GM12891 (cell line): ENCODE data around the gene LRP1.

Experiments used
- PAX5 ChIP-seq: IDR thresholded peaks from 2 replicates; pipeline ENCODE4 v1.6.1; 2011; ENCODE audit warnings: low read length, moderate library complexity, mild to moderate bottlenecking; ENCODE audit not compliant: insufficient read depth, severe bottlenecking
- POLR2A ChIP-seq: IDR thresholded peaks from 2 replicates; pipeline ENCODE4 v1.6.1; 2011; ENCODE audit warnings: low read depth, low read length, control low read depth
- POLR2AphosphoS5 ChIP-seq: IDR thresholded peaks from 2 replicates; pipeline ENCODE4 v1.6.1; 2011; ENCODE audit warnings: low read depth, low read length, control low read depth
- POU2F2 ChIP-seq: IDR thresholded peaks from 2 replicates; pipeline ENCODE4 v1.6.1; 2011; ENCODE audit warnings: low read depth, mild to moderate bottlenecking, control low read depth, low read length, moderate library complexity
- SPI1 ChIP-seq: IDR thresholded peaks from 2 replicates; pipeline ENCODE4 v1.6.1; 2011; ENCODE audit warnings: low read depth, low read length, control low read depth
- TAF1 ChIP-seq: IDR thresholded peaks from 2 replicates; pipeline ENCODE4 v1.6.1; 2011; ENCODE audit warnings: low read depth, low read length, control low read depth

DNA sequence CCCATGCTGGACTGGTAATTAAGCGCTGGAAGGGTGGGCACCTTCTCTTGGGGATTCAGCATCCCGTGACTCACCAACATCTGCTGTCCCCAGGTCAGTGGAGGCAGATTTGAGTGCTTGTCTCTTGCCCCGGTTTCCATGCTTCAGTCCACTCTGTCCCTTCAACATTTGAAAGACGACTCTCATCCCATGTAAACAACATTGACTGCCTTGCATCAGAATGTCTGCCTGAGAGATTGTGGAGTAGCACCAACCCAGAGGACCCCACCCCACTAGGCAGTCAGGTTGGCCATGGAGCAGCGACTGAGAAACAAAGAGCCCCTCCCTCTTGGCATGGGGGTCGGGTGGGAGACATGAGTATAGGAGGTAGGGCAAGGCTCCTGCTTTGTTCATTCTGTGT, 127.6 kb downstream of the LRP1 start:
- TF ChIP-seq POLR2A (no peak), SPI1 (no peak), POLR2AphosphoS5 (no peak), TAF1 (no peak), PAX5 (no peak), POU2F2 (no peak)
